Mesendoderm (in vitro differentiated cells): Measurements from ENCODE around the gene RTL5.

Experiments used
- DNase-seq: peaks from one replicate; pipeline ENCODE4 v3.0.0; 2013
- H2AK5ac ChIP-seq: 2 replicates; pipeline ENCODE4 v1.6.1; 2013; ENCODE audit warnings: low read length, inconsistent platforms
- H2BK120ac ChIP-seq: 2 replicates; pipeline ENCODE4 v1.6.1; 2013; ENCODE audit warnings: low read depth, mild to moderate bottlenecking, low read length, moderate library complexity, mixed read lengths
- H2BK15ac ChIP-seq: replicated peaks from 2 replicates; pipeline ENCODE4 v1.6.1; 2013; ENCODE audit warnings: low read depth, mild to moderate bottlenecking, moderate library complexity
- H2BK5ac ChIP-seq: 2 replicates; pipeline ENCODE4 v1.6.1; 2013; ENCODE audit warnings: low read length, inconsistent platforms
- H3K18ac ChIP-seq: 2 replicates; pipeline ENCODE4 v1.6.1; 2013; ENCODE audit warnings: mild to moderate bottlenecking, low read length, mixed read lengths
- H3K23ac ChIP-seq: one replicate; pipeline ENCODE4 v1.6.1; 2013; ENCODE audit warnings: low read length
- H3K27ac ChIP-seq: 2 replicates; pipeline ENCODE4 v1.5.1; 2013; ENCODE audit warnings: low read depth, mild to moderate bottlenecking, inconsistent platforms, low read length, moderate library complexity
- H3K27me3 ChIP-seq: 2 replicates; pipeline ENCODE4 v1.6.1; 2013; ENCODE audit warnings: low read length, control low read depth, mild to moderate bottlenecking, inconsistent platforms; ENCODE audit not compliant: insufficient read depth, poor library complexity
- H3K36me3 ChIP-seq: 2 replicates; pipeline ENCODE4 v1.6.1; 2013; ENCODE audit warnings: low read length, inconsistent platforms; ENCODE audit not compliant: control insufficient read depth, insufficient read depth
- H3K4ac ChIP-seq: one replicate; pipeline ENCODE4 v1.6.1; 2013; ENCODE audit warnings: low read depth, mild to moderate bottlenecking, low read length, moderate library complexity
- H3K4me1 ChIP-seq: 2 replicates; pipeline ENCODE4 v1.6.1; 2013; ENCODE audit warnings: low read depth, low read length, inconsistent platforms; ENCODE audit not compliant: control insufficient read depth
- H3K4me2 ChIP-seq: 2 replicates; pipeline ENCODE4 v1.6.1; 2013; ENCODE audit warnings: low read length
- H3K4me3 ChIP-seq: 2 replicates; pipeline ENCODE4 v1.5.1; 2013; ENCODE audit warnings: mild to moderate bottlenecking, low read length
- H3K56ac ChIP-seq: one replicate; pipeline ENCODE4 v1.6.1; 2013; ENCODE audit warnings: low read length
- H3K79me1 ChIP-seq: 2 replicates; pipeline ENCODE4 v1.6.1; 2013; ENCODE audit warnings: low read length, inconsistent platforms
- H3K79me2 ChIP-seq: 2 replicates; pipeline ENCODE4 v1.6.1; 2013; ENCODE audit warnings: mild to moderate bottlenecking, low read length; ENCODE audit not compliant: control insufficient read depth, insufficient read depth
- H3K9ac ChIP-seq: 2 replicates; pipeline ENCODE4 v1.6.1; 2013; ENCODE audit warnings: low read length, inconsistent platforms
- H4K5ac ChIP-seq: one replicate; pipeline ENCODE4 v1.6.1; 2013; ENCODE audit warnings: low read length
- H4K8ac ChIP-seq: one replicate; pipeline ENCODE4 v1.6.1; 2013; ENCODE audit warnings: low read depth, mild to moderate bottlenecking, control low read depth, low read length, moderate library complexity
- WGBS: extraction: QIAGEN DNeasy Blood & Tissue Kit; methylation state at CpG from one replicate; pipeline ENCODE4 v1.1.7; 2013; ENCODE audit warnings: low lambda C conversion rate, missing lambda C conversion rate; ENCODE audit not compliant: insufficient coverage; ENCODE audit errors: extremely low coverage; 5-methylcytosine and 5-hydroxymethylcytosine counted together

The RTL5 gene

GRCh38 chrX:72142794-72143608 is 11.3 kb upstream of the RTL5 start:
- Histone ChIP-seq H3K9ac (no peak overlapping the region), H3K27me3 (no peaks in the 10 kb centered on the region), H3K4me2 (no peak overlapping the region), H3K36me3 (no peaks in the 10 kb centered on the region), H3K56ac (no peak overlapping the region), H4K5ac (no peak overlapping the region), H2BK120ac (no peak overlapping the region), H2AK5ac (no peak overlapping the region), H3K23ac (no peak overlapping the region), H4K8ac (no peak overlapping the region), H3K27ac (no peak overlapping the region), H3K18ac (no peak overlapping the region), H2BK5ac (no peak overlapping the region), H3K4me1 (no peaks in the 10 kb centered on the region), H3K4me3 (no peak overlapping the region), H2BK15ac (no peak overlapping the region), H3K79me2 (no peaks in the 10 kb centered on the region), H3K79me1 (no peaks in the 10 kb centered on the region), H3K4ac (no peak overlapping the region)
- DNase-seq, result no peak
- WGBS, result no CpG with 5 or more reads among the region's 11 CpGs

GRCh38 chrX:72142094-72142793 is 10.5 kb upstream of the RTL5 start:
- no peak overlapping the region for H3K18ac ChIP-seq
- H3K36me3 ChIP-seq, result no peaks in the 10 kb centered on the region
- no peak overlapping the region for H3K23ac ChIP-seq
- H2BK5ac ChIP-seq, result no peak overlapping the region
- no peak overlapping the region for H3K27ac ChIP-seq
- H3K4me3 ChIP-seq, result no peak overlapping the region
- H3K9ac ChIP-seq, result no peak overlapping the region
- no peak overlapping the region for H4K5ac ChIP-seq
- H3K79me2 ChIP-seq, result no peaks in the 10 kb centered on the region
- no peaks in the 10 kb centered on the region for H3K27me3 ChIP-seq
- H4K8ac ChIP-seq, result no peak overlapping the region
- H3K79me1 ChIP-seq, result no peaks in the 10 kb centered on the region
- WGBS, result no CpG with 5 or more reads among the region's 8 CpGs
- H2BK15ac ChIP-seq, result no peak overlapping the region
- no peak for DNase-seq
- H3K4ac ChIP-seq, result no peak overlapping the region
- no peak overlapping the region for H3K56ac ChIP-seq
- no peak overlapping the region for H2AK5ac ChIP-seq
- H2BK120ac ChIP-seq, result no peak overlapping the region
- no peaks in the 10 kb centered on the region for H3K4me1 ChIP-seq
- H3K4me2 ChIP-seq, result no peak overlapping the region

- no peaks in the 10 kb centered on the region for H3K79me1 ChIP-seq
- H3K9ac ChIP-seq, result no peak overlapping the region
- H3K4me3 ChIP-seq, result no peak overlapping the region
- no peak overlapping the region for H3K23ac ChIP-seq
- no peak overlapping the region for H3K27ac ChIP-seq
- no peaks in the 10 kb centered on the region for H3K4me1 ChIP-seq
- no peak overlapping the region for H3K4me2 ChIP-seq
- H2BK120ac ChIP-seq, result no peak overlapping the region
- H4K5ac ChIP-seq, result no peak overlapping the region
- DNase-seq, result no peak
- no peak overlapping the region for H3K4ac ChIP-seq
- no peaks in the 10 kb centered on the region for H3K36me3 ChIP-seq
- no peak overlapping the region for H2BK15ac ChIP-seq
- H3K18ac ChIP-seq, result no peak overlapping the region
- H4K8ac ChIP-seq, result no peak overlapping the region
- no peak overlapping the region for H2BK5ac ChIP-seq
- WGBS, result no CpG with 5 or more reads among the region's 4 CpGs
- no peak overlapping the region for H2AK5ac ChIP-seq
- H3K56ac ChIP-seq, result no peak overlapping the region
- H3K79me2 ChIP-seq, result no peaks in the 10 kb centered on the region
- H3K27me3 ChIP-seq, result no peaks in the 10 kb centered on the region
Observed at GRCh38 chrX:72141372-72142004, 9.8 kb upstream of the RTL5 start.

- no peak overlapping the region for H3K4me2 ChIP-seq
- H4K8ac ChIP-seq, result no peak overlapping the region
- H2AK5ac ChIP-seq, result no peak overlapping the region
- no peaks in the 10 kb centered on the region for H3K4me1 ChIP-seq
- no peak overlapping the region for H3K4me3 ChIP-seq
- H3K79me2 ChIP-seq, result no peaks in the 10 kb centered on the region
- WGBS, result no CpG with 5 or more reads among the region's 8 CpGs
- no peaks in the 10 kb centered on the region for H3K36me3 ChIP-seq
- H3K9ac ChIP-seq, result no peak overlapping the region
- no peak overlapping the region for H2BK120ac ChIP-seq
- DNase-seq, result no peak
- H3K79me1 ChIP-seq, result no peaks in the 10 kb centered on the region
- H3K27ac ChIP-seq, result no peak overlapping the region
- H3K56ac ChIP-seq, result no peak overlapping the region
- no peak overlapping the region for H2BK15ac ChIP-seq
- no peak overlapping the region for H3K18ac ChIP-seq
- no peak overlapping the region for H3K23ac ChIP-seq
- no peak overlapping the region for H2BK5ac ChIP-seq
- H4K5ac ChIP-seq, result no peak overlapping the region
- no peak overlapping the region for H3K4ac ChIP-seq
- no peaks in the 10 kb centered on the region for H3K27me3 ChIP-seq
Observed at GRCh38 chrX:72139538-72139937, 7.8 kb upstream of the RTL5 start.

- H3K4me3 ChIP-seq, result no peak overlapping the region
- no peak overlapping the region for H2BK120ac ChIP-seq
- no peak overlapping the region for H2BK5ac ChIP-seq
- H3K56ac ChIP-seq, result no peak overlapping the region
- H3K4me1 ChIP-seq, result no peaks in the 10 kb centered on the region
- H4K5ac ChIP-seq, result no peak overlapping the region
- no peaks in the 10 kb centered on the region for H3K79me2 ChIP-seq
- H3K36me3 ChIP-seq, result no peaks in the 10 kb centered on the region
- no peak for DNase-seq
- H3K79me1 ChIP-seq, result no peaks in the 10 kb centered on the region
- no peak overlapping the region for H3K23ac ChIP-seq
- WGBS, result no CpG with 5 or more reads among the region's 9 CpGs
- no peak overlapping the region for H2BK15ac ChIP-seq
- H4K8ac ChIP-seq, result no peak overlapping the region
- no peaks in the 10 kb centered on the region for H3K27me3 ChIP-seq
- no peak overlapping the region for H2AK5ac ChIP-seq
- H3K18ac ChIP-seq, result no peak overlapping the region
- H3K9ac ChIP-seq, result no peak overlapping the region
- H3K4ac ChIP-seq, result no peak overlapping the region
- H3K27ac ChIP-seq, result no peak overlapping the region
- H3K4me2 ChIP-seq, result no peak overlapping the region
Observed at GRCh38 chrX:72137846-72138495, 6.3 kb upstream of the RTL5 start.
